Measurements from ENCODE around the gene CBLIF.
"Not testable (repeated sequence)": the region's sequence is repeated elsewhere in the genome, so short reads cannot be mapped to it uniquely, and the experiment has no call there.

CBLIF gene

GRCh38 chr11:59845399-59845798 is at the start of gene CBLIF:
TSS of gene CBLIF (minus strand) at chr11:59845499. CDS start at chr11:59845453, 46 bp downstream.
- no peak for DNase-seq

GRCh38 chr11:59894616-59895015 is 49.3 kb upstream of the CBLIF start:
- DNase-seq, result no peak

- DNase-seq, result no peak
Observed at GRCh38 chr11:59891781-59892181, 46.5 kb upstream of the CBLIF start.

- not testable (repeated sequence) for DNase-seq
Observed at GRCh38 chr11:59887156-59887555, 41.9 kb upstream of the CBLIF start.

- DNase-seq, result no peak
Observed at GRCh38 chr11:59883597-59883996, 38.3 kb upstream of the CBLIF start.

- DNase-seq, result no peak
Observed at GRCh38 chr11:59879567-59879966, 34.3 kb upstream of the CBLIF start.

GRCh38 chr11:59878575-59878974 is 33.3 kb upstream of the CBLIF start, which contains the start of gene OOSP3:
TSS of gene OOSP3 (plus strand) at chr11:59878782. CDS start at chr11:59878809, 27 bp downstream.
- no peak for DNase-seq

GRCh38 chr11:59877784-59878183 is 32.5 kb upstream of the CBLIF start:
- no peak for DNase-seq

GRCh38 chr11:59877325-59877724 is 32.0 kb upstream of the CBLIF start:
- DNase-seq, result no peak

GRCh38 chr11:59875856-59876519 is 30.7 kb upstream of the CBLIF start:
- no peak for DNase-seq

GRCh38 chr11:59872076-59872475 is 26.8 kb upstream of the CBLIF start:
- DNase-seq, result no peak

GRCh38 chr11:59867946-59868345 is 22.6 kb upstream of the CBLIF start:
- DNase-seq, result no peak

GRCh38 chr11:59866836-59867235 is 21.5 kb upstream of the CBLIF start:
- DNase-seq, result no peak

- DNase-seq, result no peak
Observed at GRCh38 chr11:59866397-59866796, 21.1 kb upstream of the CBLIF start, which contains the start of gene TCN1. TSS of gene TCN1 (minus strand) at chr11:59866487. CDS start at chr11:59866470, 17 bp downstream.

GRCh38 chr11:59865031-59865430 is 19.7 kb upstream of the CBLIF start:
- DNase-seq, result no peak

- DNase-seq, result no peak
Observed at GRCh38 chr11:59862252-59862651, 17.0 kb upstream of the CBLIF start.

GRCh38 chr11:59859673-59860072 is 14.4 kb upstream of the CBLIF start:
- no peak for DNase-seq

- no peak for DNase-seq
Observed at GRCh38 chr11:59857439-59858434, 12.4 kb upstream of the CBLIF start.

- no peak for DNase-seq
Observed at GRCh38 chr11:59854871-59855270, 9.6 kb upstream of the CBLIF start.

- not testable (repeated sequence) for DNase-seq
Observed at GRCh38 chr11:59851416-59851815, 6.1 kb upstream of the CBLIF start.

- not testable (repeated sequence) for DNase-seq
Observed at GRCh38 chr11:59849551-59849950, 4.3 kb upstream of the CBLIF start.

- no peak for DNase-seq
Observed at GRCh38 chr11:59849129-59849528, 3.8 kb upstream of the CBLIF start.

- DNase-seq, result not testable (repeated sequence)
Observed at GRCh38 chr11:59848439-59848838, 3.1 kb upstream of the CBLIF start.

GRCh38 chr11:59847626-59848025 is 2.3 kb upstream of the CBLIF start:
- DNase-seq, result no peak
